Measurements from ENCODE around the gene PANX2. TPM values are rescaled to one million over a fixed set of nuclear protein-coding genes. Genes with fewer than 3 reads are reported as not detected.

The PANX2 gene
- total RNA-seq, 1 donor from 2014 or later: 0.26 TPM

DNA sequence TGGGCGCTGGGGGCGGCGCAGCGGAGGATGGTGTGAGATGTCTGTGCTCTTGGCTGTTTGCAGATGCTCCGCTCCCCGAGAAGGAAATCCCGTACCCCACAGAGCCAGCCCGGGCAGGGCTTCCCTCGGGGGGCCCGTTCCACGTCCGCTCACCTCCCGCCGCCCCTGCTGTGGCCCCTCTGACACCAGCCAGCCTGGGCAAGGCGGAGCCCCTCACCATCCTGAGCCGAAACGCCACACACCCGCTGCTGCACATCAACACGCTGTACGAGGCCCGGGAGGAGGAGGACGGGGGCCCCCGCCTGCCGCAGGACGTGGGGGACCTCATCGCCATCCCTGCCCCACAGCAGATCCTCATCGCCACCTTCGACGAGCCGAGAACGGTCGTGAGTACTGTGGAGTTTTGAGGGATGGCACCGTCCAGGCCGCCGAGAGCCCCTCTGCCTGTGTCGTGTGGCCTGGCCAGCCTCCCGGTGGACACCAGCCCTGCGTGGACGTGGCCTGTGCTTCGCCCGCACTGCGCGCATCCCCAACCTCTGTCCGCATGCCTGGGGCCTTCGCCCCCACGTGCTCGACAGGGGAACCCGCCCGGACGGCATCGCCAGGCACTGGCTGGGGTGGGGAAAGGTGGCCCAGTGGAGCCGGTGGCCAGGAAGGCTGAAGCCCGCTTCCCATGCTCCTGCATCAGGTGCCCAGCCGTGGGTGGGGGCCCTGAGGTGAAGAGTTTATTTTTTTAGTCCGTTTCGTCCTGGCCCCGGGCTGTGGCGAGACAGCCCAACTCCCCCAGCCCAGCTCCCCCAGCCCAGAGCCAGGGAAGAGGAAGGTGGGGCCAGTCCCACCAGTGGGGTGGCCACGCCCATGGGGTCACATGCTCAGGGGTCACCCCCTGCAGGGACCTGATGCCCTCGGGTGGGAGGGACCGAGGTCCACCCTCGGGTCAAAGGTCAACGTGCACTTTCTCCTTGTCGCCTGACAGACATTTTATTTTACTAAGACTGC lies 8.6 kb downstream of the PANX2 start:
- TF ChIP-seq, protein P1, sequence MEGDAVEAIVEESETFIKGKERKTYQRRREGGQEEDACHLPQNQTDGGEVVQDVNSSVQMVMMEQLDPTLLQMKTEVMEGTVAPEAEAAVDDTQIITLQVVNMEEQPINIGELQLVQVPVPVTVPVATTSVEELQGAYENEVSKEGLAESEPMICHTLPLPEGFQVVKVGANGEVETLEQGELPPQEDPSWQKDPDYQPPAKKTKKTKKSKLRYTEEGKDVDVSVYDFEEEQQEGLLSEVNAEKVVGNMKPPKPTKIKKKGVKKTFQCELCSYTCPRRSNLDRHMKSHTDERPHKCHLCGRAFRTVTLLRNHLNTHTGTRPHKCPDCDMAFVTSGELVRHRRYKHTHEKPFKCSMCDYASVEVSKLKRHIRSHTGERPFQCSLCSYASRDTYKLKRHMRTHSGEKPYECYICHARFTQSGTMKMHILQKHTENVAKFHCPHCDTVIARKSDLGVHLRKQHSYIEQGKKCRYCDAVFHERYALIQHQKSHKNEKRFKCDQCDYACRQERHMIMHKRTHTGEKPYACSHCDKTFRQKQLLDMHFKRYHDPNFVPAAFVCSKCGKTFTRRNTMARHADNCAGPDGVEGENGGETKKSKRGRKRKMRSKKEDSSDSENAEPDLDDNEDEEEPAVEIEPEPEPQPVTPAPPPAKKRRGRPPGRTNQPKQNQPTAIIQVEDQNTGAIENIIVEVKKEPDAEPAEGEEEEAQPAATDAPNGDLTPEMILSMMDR (IDR thresholded peaks at IDR 0.05; ENCODE audit: insufficient read depth, low read length, severe bottlenecking): no peak
- DNase-seq (ENCODE audit: low read depth) (no peak), FAIRE-seq (no peak)
- Histone ChIP-seq H3K36me3 (ENCODE audit: control insufficient read depth, insufficient read depth, low read length) (no peaks in the 10 kb centered on the region), H3K4me3 (ENCODE audit: low read depth, low read length) (no peak overlapping the region), H3K27me3 (ENCODE audit: control insufficient read depth, insufficient read depth, low read length) (no peaks in the 10 kb centered on the region)

DNA sequence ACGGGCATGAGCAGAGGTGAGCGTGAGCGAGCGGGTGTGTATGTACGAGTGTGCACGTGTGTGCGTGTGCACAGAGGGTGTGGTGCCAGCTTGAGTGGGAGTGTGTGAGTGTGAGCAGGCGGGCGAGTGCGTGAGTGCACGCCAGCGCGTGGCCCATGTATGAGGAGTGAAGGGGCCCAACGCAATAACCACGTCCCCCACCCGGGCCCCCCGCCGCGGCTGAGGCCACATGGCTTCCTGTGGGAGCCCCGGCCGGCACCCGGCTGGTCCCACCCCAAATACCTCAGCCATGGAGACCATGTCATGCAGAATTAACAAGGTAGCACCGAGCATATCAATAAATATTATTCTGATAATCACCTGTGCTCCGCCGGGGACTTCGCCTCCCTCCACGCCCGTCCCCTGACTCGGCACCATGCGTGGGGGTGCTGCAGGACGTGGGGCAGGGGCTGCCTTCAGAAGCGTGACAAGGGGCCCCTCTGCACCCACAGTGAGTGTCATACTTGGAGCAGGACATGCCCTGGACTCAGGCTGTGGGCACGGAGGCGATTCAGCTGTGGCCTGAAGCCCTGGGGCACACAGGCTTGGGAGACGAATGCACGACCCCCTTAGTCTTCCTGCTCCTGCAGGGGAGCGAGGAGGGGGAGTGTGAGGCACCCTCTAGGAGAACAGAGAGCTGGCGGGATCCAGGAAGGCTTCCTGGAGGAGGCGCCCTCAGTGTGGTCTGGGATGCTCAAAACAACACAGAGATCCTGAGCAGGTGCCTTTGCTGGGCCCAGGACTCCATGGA lies 9.6 kb downstream of the PANX2 start:
- no peak for FAIRE-seq
- no peak for DNase-seq (ENCODE audit: low read depth)
- Histone ChIP-seq H3K4me3 (ENCODE audit: low read depth, low read length) (no peak overlapping the region), H3K36me3 (ENCODE audit: control insufficient read depth, insufficient read depth, low read length) (no peaks in the 10 kb centered on the region), H3K27me3 (ENCODE audit: control insufficient read depth, insufficient read depth, low read length) (no peaks in the 10 kb centered on the region)
- TF ChIP-seq, protein P1 (IDR thresholded peaks at IDR 0.05; ENCODE audit: insufficient read depth, low read length, severe bottlenecking): no peak

- no peak for DNase-seq (ENCODE audit: low read depth)
- Histone ChIP-seq H3K4me3 (ENCODE audit: low read depth, low read length) (no peak overlapping the region), H3K27me3 (ENCODE audit: control insufficient read depth, insufficient read depth, low read length) (no peaks in the 10 kb centered on the region), H3K36me3 (ENCODE audit: control insufficient read depth, insufficient read depth, low read length) (no peaks in the 10 kb centered on the region)
- FAIRE-seq: no peak
- TF ChIP-seq, protein P1 (IDR thresholded peaks at IDR 0.05; ENCODE audit: insufficient read depth, low read length, severe bottlenecking): no peak
Observed at GRCh38 chr22:50180727-50181521, 10.4 kb downstream of the PANX2 start.

- no peaks in the 10 kb centered on the region for H3K27me3 ChIP-seq (ENCODE audit: control insufficient read depth, insufficient read depth, low read length)
- FAIRE-seq (no peak), DNase-seq (ENCODE audit: low read depth) (no peak)
- TF ChIP-seq, protein P1 (IDR thresholded peaks at IDR 0.05; ENCODE audit: insufficient read depth, low read length, severe bottlenecking): no peak
- no peak overlapping the region for H3K4me3 ChIP-seq (ENCODE audit: low read depth, low read length)
- H3K36me3 ChIP-seq (ENCODE audit: control insufficient read depth, insufficient read depth, low read length): no peaks in the 10 kb centered on the region
Observed at GRCh38 chr22:50182176-50183081, 11.9 kb downstream of the PANX2 start.
